ENCODE measurements around the gene CHMP2A.
"Not testable (repeated sequence)": the region's sequence is repeated elsewhere in the genome, so short reads cannot be mapped to it uniquely, and the experiment has no call there.

CHMP2A gene

DNA sequence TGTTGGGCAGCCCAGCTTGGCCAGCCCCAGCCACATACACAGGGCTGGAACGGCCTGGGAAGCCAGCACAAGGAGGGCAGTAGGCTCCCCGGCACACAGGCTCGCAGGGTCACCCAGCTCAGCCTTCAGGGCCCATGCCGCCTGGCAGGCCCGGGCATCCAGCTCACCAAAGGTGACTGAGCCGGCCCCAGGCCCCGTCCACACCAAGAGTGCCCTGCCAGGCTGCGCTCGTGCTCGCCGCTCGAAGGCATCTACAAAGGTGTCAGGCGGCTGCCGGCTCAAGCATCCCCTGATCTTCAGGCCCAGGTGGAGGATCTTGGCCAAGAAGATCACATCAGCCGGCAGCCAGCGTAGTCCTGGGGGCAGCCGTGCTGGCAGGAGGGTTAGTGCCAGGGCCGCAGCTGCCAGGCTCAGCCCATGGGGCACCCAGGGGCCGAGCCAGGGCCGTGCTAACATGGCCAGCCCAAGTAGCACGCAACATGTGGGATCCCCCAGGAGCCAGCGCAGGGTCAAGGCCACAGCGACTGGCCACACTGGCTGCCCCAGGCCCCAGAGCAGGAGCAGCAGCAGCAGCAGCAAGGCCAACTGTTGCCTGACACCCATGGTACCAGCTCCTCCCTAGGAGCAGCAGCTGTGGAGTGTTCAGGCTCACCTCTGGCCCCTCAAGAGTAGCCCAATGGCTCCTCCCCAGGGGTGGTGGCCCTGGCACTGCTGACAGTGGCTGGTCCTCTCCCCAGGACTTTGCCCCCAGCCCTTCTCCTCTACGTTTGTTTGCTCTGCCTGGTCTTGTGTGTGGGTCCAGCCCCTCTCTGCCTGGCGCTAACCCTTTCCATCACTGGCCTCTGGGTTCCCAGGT, 43.3 kb downstream of the CHMP2A start, which contains the start of gene SLC27A5:
Gene SLC27A5, minus strand, starts transcription at position 640 of the 856 bp plus-strand sequence. Its CDS starts 37 bp downstream, at position 603.
- H4K91ac ChIP-seq (ENCODE audit: low read length) = no peak within 1 kb of the TSS
- H3K18ac ChIP-seq (ENCODE audit: low read depth in 1 of 2, low read length in 2 of 2) = no peak within 1 kb of the TSS
- H3K4me1 ChIP-seq (ENCODE audit: control insufficient read depth, insufficient read depth, low read depth, low read length) = peaks cover 12% of the 10 kb centered on the region
- no peak within 1 kb of the TSS for H4K8ac ChIP-seq (ENCODE audit: low read length)
- H3K14ac ChIP-seq (ENCODE audit: low read length in 2 of 2) = no peak within 1 kb of the TSS
- H3K23ac ChIP-seq (ENCODE audit: low read length in 2 of 2) = no peak within 1 kb of the TSS
- DNase-seq = no peak
- H2AFZ ChIP-seq (ENCODE audit: low read depth, low read length) = no peak within 1 kb of the TSS
- H2BK12ac ChIP-seq (ENCODE audit: low read length in 2 of 2) = no peak within 1 kb of the TSS
- peaks cover 18 to 57% of the 10 kb centered on the region in 2 experiments for H3K36me3 ChIP-seq (ENCODE audit: control insufficient read depth in 1 of 2, insufficient read depth in 2 of 2, low read depth in 1 of 2, low read length in 2 of 2)
- no peaks in the 10 kb centered on the region for H3K9me3 ChIP-seq (ENCODE audit: control insufficient read depth, low read length)
- WGBS = 93% methylated on average over 25 of the region's 25 CpGs
- no peak within 1 kb of the TSS for H3K4me3 ChIP-seq (ENCODE audit: insufficient read depth in 1 of 2, low read depth in 1 of 2, low read length in 2 of 2)
- no peaks in the 10 kb centered on the region for H3K27me3 ChIP-seq (ENCODE audit: control insufficient read depth in 1 of 2, insufficient read depth in 1 of 2, low read length in 2 of 2)
- peak within 1 kb of the TSS; percentile 87 for H3K9ac ChIP-seq (ENCODE audit: low read length)
- H3K79me1 ChIP-seq (replicated peaks; ENCODE audit: low read length, poor library complexity, severe bottlenecking) = peaks cover 34% of the 10 kb centered on the region
- H3K27ac ChIP-seq (ENCODE audit: low read length, poor library complexity, severe bottlenecking) = no peak within 1 kb of the TSS
- H2AK5ac ChIP-seq (ENCODE audit: low read length, severe bottlenecking) = no peak within 1 kb of the TSS
- H2BK5ac ChIP-seq (ENCODE audit: low read depth, low read length, poor library complexity, severe bottlenecking) = no peak within 1 kb of the TSS
- no peak within 1 kb of the TSS for H2BK120ac ChIP-seq (ENCODE audit: low read depth, low read length)
- no peak within 1 kb of the TSS for H3K4me2 ChIP-seq (ENCODE audit: low read length, poor library complexity, severe bottlenecking)
- no peak within 1 kb of the TSS for H2BK15ac ChIP-seq (ENCODE audit: low read depth, poor library complexity, severe bottlenecking)
- no peak within 1 kb of the TSS for H3K4ac ChIP-seq (ENCODE audit: low read depth in 1 of 2, low read length in 2 of 2)

GRCh38 chr19:58510084-58510862, 44.6 kb downstream of the CHMP2A start:
- no peak overlapping the region for H2BK15ac ChIP-seq (ENCODE audit: low read depth, poor library complexity, severe bottlenecking)
- no peak overlapping the region for H3K4me2 ChIP-seq (ENCODE audit: low read length, poor library complexity, severe bottlenecking)
- H3K14ac ChIP-seq (ENCODE audit: low read length in 2 of 2) = no peak overlapping the region
- WGBS = 87% methylated on average over 4 of the region's 8 CpGs
- H3K18ac ChIP-seq (ENCODE audit: low read depth in 1 of 2, low read length in 2 of 2) = no peak overlapping the region
- H3K4ac ChIP-seq (ENCODE audit: low read depth in 1 of 2, low read length in 2 of 2) = no peak overlapping the region
- H2BK120ac ChIP-seq (ENCODE audit: low read depth, low read length) = no peak overlapping the region
- H4K8ac ChIP-seq (ENCODE audit: low read length) = peak overlapping the region; percentile 55
- H3K27me3 ChIP-seq (ENCODE audit: control insufficient read depth in 1 of 2, insufficient read depth in 1 of 2, low read length in 2 of 2) = no peaks in the 10 kb centered on the region
- no peak overlapping the region for H3K27ac ChIP-seq (ENCODE audit: low read length, poor library complexity, severe bottlenecking)
- peaks cover 7 to 45% of the 10 kb centered on the region in 2 experiments for H3K36me3 ChIP-seq (ENCODE audit: control insufficient read depth in 1 of 2, insufficient read depth in 2 of 2, low read depth in 1 of 2, low read length in 2 of 2)
- no peak overlapping the region for H3K23ac ChIP-seq (ENCODE audit: low read length in 2 of 2)
- no peak overlapping the region for H3K9ac ChIP-seq (ENCODE audit: low read length)
- H2AFZ ChIP-seq (ENCODE audit: low read depth, low read length) = no peak overlapping the region
- no peak overlapping the region for H2AK5ac ChIP-seq (ENCODE audit: low read length, severe bottlenecking)
- no peaks in the 10 kb centered on the region for H3K9me3 ChIP-seq (ENCODE audit: control insufficient read depth, low read length)
- H3K79me1 ChIP-seq (replicated peaks; ENCODE audit: low read length, poor library complexity, severe bottlenecking) = peaks cover 21% of the 10 kb centered on the region
- no peak for DNase-seq
- H2BK12ac ChIP-seq (ENCODE audit: low read length in 2 of 2) = no peak overlapping the region
- H3K4me1 ChIP-seq (ENCODE audit: control insufficient read depth, insufficient read depth, low read depth, low read length) = peaks cover 8% of the 10 kb centered on the region
- no peak overlapping the region for H4K91ac ChIP-seq (ENCODE audit: low read length)
- H2BK5ac ChIP-seq (ENCODE audit: low read depth, low read length, poor library complexity, severe bottlenecking) = no peak overlapping the region
- no peak overlapping the region for H3K4me3 ChIP-seq (ENCODE audit: insufficient read depth in 1 of 2, low read depth in 1 of 2, low read length in 2 of 2)

GRCh38 chr19:58509731-58510083, 45.2 kb downstream of the CHMP2A start:
- Histone ChIP-seq H3K27ac (ENCODE audit: low read length, poor library complexity, severe bottlenecking) (no peak overlapping the region), H2BK120ac (ENCODE audit: low read depth, low read length) (no peak overlapping the region), H3K4me2 (ENCODE audit: low read length, poor library complexity, severe bottlenecking) (no peak overlapping the region), H3K14ac (ENCODE audit: low read length in 2 of 2) (no peak overlapping the region), H3K23ac (ENCODE audit: low read length in 2 of 2) (no peak overlapping the region), H2AK5ac (ENCODE audit: low read length, severe bottlenecking) (no peak overlapping the region), H3K4ac (ENCODE audit: low read depth in 1 of 2, low read length in 2 of 2) (no peak overlapping the region), H3K9me3 (ENCODE audit: control insufficient read depth, low read length) (no peaks in the 10 kb centered on the region), H2BK15ac (ENCODE audit: low read depth, poor library complexity, severe bottlenecking) (no peak overlapping the region), H3K27me3 (ENCODE audit: control insufficient read depth in 1 of 2, insufficient read depth in 1 of 2, low read length in 2 of 2) (no peaks in the 10 kb centered on the region), H2BK12ac (ENCODE audit: low read length in 2 of 2) (no peak overlapping the region), H3K4me1 (ENCODE audit: control insufficient read depth, insufficient read depth, low read depth, low read length) (peaks cover 7% of the 10 kb centered on the region), H3K9ac (ENCODE audit: low read length) (no peak overlapping the region), H3K79me1 (replicated peaks; ENCODE audit: low read length, poor library complexity, severe bottlenecking) (peaks cover 20% of the 10 kb centered on the region), H4K91ac (ENCODE audit: low read length) (no peak overlapping the region), H4K8ac (ENCODE audit: low read length) (peak overlapping the region; percentile 55), H3K36me3 (ENCODE audit: control insufficient read depth in 1 of 2, insufficient read depth in 2 of 2, low read depth in 1 of 2, low read length in 2 of 2) (peaks cover 6 to 43% of the 10 kb centered on the region in 2 experiments), H3K18ac (ENCODE audit: low read depth in 1 of 2, low read length in 2 of 2) (no peak overlapping the region), H2AFZ (ENCODE audit: low read depth, low read length) (no peak overlapping the region), H3K4me3 (ENCODE audit: insufficient read depth in 1 of 2, low read depth in 1 of 2, low read length in 2 of 2) (no peak overlapping the region), H2BK5ac (ENCODE audit: low read depth, low read length, poor library complexity, severe bottlenecking) (no peak overlapping the region)
- DNase-seq = no peak
- WGBS = 93% methylated on average over 11 of the region's 11 CpGs

DNA sequence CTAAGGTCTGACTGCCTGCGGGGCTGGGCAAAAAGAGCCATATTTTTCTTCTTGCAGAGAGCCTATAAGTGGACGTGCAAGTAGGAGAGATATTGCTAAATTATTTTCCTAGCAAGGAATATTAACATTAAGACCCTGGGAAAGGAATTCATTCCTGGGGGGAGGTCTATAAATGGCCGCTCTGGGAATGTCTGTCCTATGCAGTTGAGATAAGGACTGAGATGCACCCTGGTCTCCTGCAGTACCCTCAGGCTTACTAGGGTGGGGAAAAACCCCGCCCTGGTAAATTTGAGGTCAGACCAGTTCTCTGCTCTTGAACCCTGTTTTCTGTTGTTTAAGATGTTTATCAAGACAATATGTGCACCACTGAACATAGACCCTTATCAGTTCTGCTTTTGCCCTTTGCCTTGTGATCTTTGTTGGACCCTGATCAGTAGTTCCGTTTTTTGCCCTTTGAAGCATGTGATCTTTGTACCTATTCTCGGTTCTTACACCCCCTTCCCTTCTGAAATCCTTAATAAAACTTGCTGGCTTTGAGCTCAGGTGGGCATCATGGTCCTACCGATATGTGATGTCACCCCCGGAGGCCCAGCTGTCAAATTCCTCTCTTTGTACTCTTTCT, 47.2 kb downstream of the CHMP2A start:
- H2AFZ ChIP-seq (ENCODE audit: low read depth, low read length); H3K14ac ChIP-seq (ENCODE audit: low read length in 2 of 2); H3K4me2 ChIP-seq (ENCODE audit: low read length, poor library complexity, severe bottlenecking); H2BK120ac ChIP-seq (ENCODE audit: low read depth, low read length); H3K4me3 ChIP-seq (ENCODE audit: insufficient read depth in 1 of 2, low read depth in 1 of 2, low read length in 2 of 2); H3K27ac ChIP-seq (ENCODE audit: low read length, poor library complexity, severe bottlenecking); H2BK15ac ChIP-seq (ENCODE audit: low read depth, poor library complexity, severe bottlenecking); H3K9ac ChIP-seq (ENCODE audit: low read length); H3K4ac ChIP-seq (ENCODE audit: low read depth in 1 of 2, low read length in 2 of 2); H4K91ac ChIP-seq (ENCODE audit: low read length); H2AK5ac ChIP-seq (ENCODE audit: low read length, severe bottlenecking); H3K4me1 ChIP-seq (ENCODE audit: control insufficient read depth, insufficient read depth, low read depth, low read length); H3K23ac ChIP-seq (ENCODE audit: low read length in 2 of 2); H3K18ac ChIP-seq (ENCODE audit: low read depth in 1 of 2, low read length in 2 of 2); H2BK12ac ChIP-seq (ENCODE audit: low read length in 2 of 2); H3K27me3 ChIP-seq (ENCODE audit: control insufficient read depth in 1 of 2, insufficient read depth in 1 of 2, low read length in 2 of 2); H2BK5ac ChIP-seq (ENCODE audit: low read depth, low read length, poor library complexity, severe bottlenecking); DNase-seq; H4K8ac ChIP-seq (ENCODE audit: low read length); H3K79me1 ChIP-seq (replicated peaks; ENCODE audit: low read length, poor library complexity, severe bottlenecking); H3K9me3 ChIP-seq (ENCODE audit: control insufficient read depth, low read length): not testable (repeated sequence)
- peaks cover 6 to 23% of the 10 kb centered on the region in 2 experiments for H3K36me3 ChIP-seq (ENCODE audit: control insufficient read depth in 1 of 2, insufficient read depth in 2 of 2, low read depth in 1 of 2, low read length in 2 of 2)
- 81% methylated on average over 6 of the region's 8 CpGs for WGBS

All from mesenchymal stem cell (in vitro differentiated cells and primary cell).